IMR-90 (cell line): ENCODE measurements around the gene AOPEP. TPM values are rescaled to one million over a fixed set of nuclear protein-coding genes. Genes with fewer than 3 reads are reported as not detected.

Experiments
- ATAC-seq: fragments of 200-7000 bp; cut with Tn5 transposase; 2 replicates; pipeline ENCODE4 v1.9.1; 2020; ENCODE audit warnings: low read depth, mild to moderate bottlenecking, moderate library complexity
- BruUV-seq: library from RNA; stranded (reverse); fragments of 400-500 nt; replicated peaks from 2 replicates; lab custom pipeline; 2021; lab: Mats Ljungman, UMichigan
- CTCF ChIA-PET: fragments of 300-600 bp; formaldehyde crosslinking; extraction: SDS; loops from one replicate; lab custom pipeline; 2021; ENCODE audit warnings: antibody characterized with exemption; lab: Yijun Ruan, JAX
- POLR2A ChIA-PET: fragments of 300-600 bp; sonication (Branson Sonifier 250); formaldehyde crosslinking; loops from one replicate; lab custom pipeline; 2022; ENCODE audit warnings: antibody characterized with exemption; ENCODE audit not compliant: unreplicated experiment; lab: Charles Lee
- DNase-seq: peaks from one replicate; pipeline ENCODE4 v3.0.0; 2013
- H2AFZ ChIP-seq: replicated peaks from 2 replicates; pipeline ENCODE3; 2013; ENCODE audit warnings: low read length, mild to moderate bottlenecking; ENCODE audit not compliant: poor library complexity
- H2AK5ac ChIP-seq: 2 replicates; pipeline ENCODE4 v1.6.1; 2013; ENCODE audit warnings: low read depth, low read length, inconsistent platforms
- H2AK9ac ChIP-seq: replicated peaks from 2 replicates; pipeline ENCODE3; 2013; ENCODE audit warnings: mild to moderate bottlenecking, low read depth, low read length, moderate library complexity; ENCODE audit not compliant: poor library complexity
- H2BK120ac ChIP-seq: 2 replicates; pipeline ENCODE4 v1.6.1; 2013; ENCODE audit warnings: low read depth, low read length, inconsistent platforms
- H2BK15ac ChIP-seq: 3 replicates; pipeline ENCODE4 v1.6.1; 2013; ENCODE audit warnings: low read depth, low read length, inconsistent platforms
- H2BK20ac ChIP-seq: 2 replicates; pipeline ENCODE4 v1.6.1; 2013; ENCODE audit warnings: low read depth, mild to moderate bottlenecking, inconsistent platforms, low read length, moderate library complexity
- H2BK5ac ChIP-seq: 2 replicates; pipeline ENCODE4 v1.6.1; 2013; ENCODE audit warnings: mild to moderate bottlenecking, low read depth, low read length, inconsistent platforms; ENCODE audit not compliant: poor library complexity, severe bottlenecking
- H3K14ac ChIP-seq: replicated peaks from 2 replicates; pipeline ENCODE4 v1.6.1; 2013; ENCODE audit warnings: low read depth, low read length, inconsistent platforms
- H3K18ac ChIP-seq: 2 replicates; pipeline ENCODE4 v1.6.1; 2013; ENCODE audit warnings: low read depth, low read length, control low read depth
- H3K23ac ChIP-seq: 2 replicates; pipeline ENCODE4 v1.6.1; 2013; ENCODE audit warnings: low read depth, low read length, inconsistent platforms
- H3K27ac ChIP-seq: 2 replicates; pipeline ENCODE4 v1.5.1; 2013; ENCODE audit warnings: mild to moderate bottlenecking, control low read depth, low read length; ENCODE audit not compliant: insufficient read depth
- H3K27me3 ChIP-seq: 2 replicates; pipeline ENCODE4 v1.6.1; 2013; ENCODE audit warnings: low read length; ENCODE audit not compliant: control insufficient read depth, insufficient read depth
- H3K36me3 ChIP-seq: 2 replicates; pipeline ENCODE4 v1.6.1; 2013; ENCODE audit warnings: low read length, mixed read lengths; ENCODE audit not compliant: control insufficient read depth, insufficient read depth
- H3K4ac ChIP-seq: 2 replicates; pipeline ENCODE4 v1.6.1; 2013; ENCODE audit warnings: low read depth, low read length, inconsistent platforms
- H3K4me1 ChIP-seq: 2 replicates; pipeline ENCODE4 v1.6.1; 2013; ENCODE audit warnings: low read length, mixed read lengths; ENCODE audit not compliant: control insufficient read depth, insufficient read depth
- H3K4me2 ChIP-seq: 2 replicates; pipeline ENCODE4 v1.6.1; 2013; ENCODE audit warnings: low read depth, mild to moderate bottlenecking, control low read depth, low read length, moderate library complexity
- H3K4me3 ChIP-seq: 2 replicates; pipeline ENCODE4 v1.5.1; 2013; ENCODE audit warnings: low read depth, mild to moderate bottlenecking, control low read depth, low read length, moderate library complexity; ENCODE audit not compliant: insufficient read depth
- H3K56ac ChIP-seq: 2 replicates; pipeline ENCODE4 v1.6.1; 2013; ENCODE audit warnings: low read length, inconsistent platforms; ENCODE audit not compliant: insufficient read depth; ENCODE audit errors: extremely low read depth
- H3K79me1 ChIP-seq, 2 experiments: 2 replicates each; pipeline ENCODE4 v1.6.1; 2013; ENCODE audit warnings: low read length in 2 of 2, inconsistent platforms in 1 of 2, low read depth in 1 of 2
- H3K9ac ChIP-seq: 2 replicates; pipeline ENCODE4 v1.6.1; 2013; ENCODE audit warnings: low read depth, low read length, control low read depth
- H3K9me1 ChIP-seq: 2 replicates; pipeline ENCODE4 v1.6.1; 2013; ENCODE audit warnings: low read length, inconsistent platforms; ENCODE audit not compliant: insufficient read depth
- H3K9me3 ChIP-seq: 2 replicates; pipeline ENCODE4 v1.6.1; 2013; ENCODE audit warnings: low read length; ENCODE audit not compliant: control insufficient read depth, insufficient read depth
- H4K20me1 ChIP-seq: 2 replicates; pipeline ENCODE4 v1.6.1; 2013; ENCODE audit warnings: low read length, inconsistent platforms; ENCODE audit not compliant: insufficient read depth
- H4K5ac ChIP-seq: 2 replicates; pipeline ENCODE4 v1.6.1; 2013; ENCODE audit warnings: mild to moderate bottlenecking, low read depth, low read length, control low read depth
- H4K8ac ChIP-seq, 2 experiments: 2 replicates each; pipeline ENCODE4 v1.6.1; 2013; ENCODE audit warnings: low read depth in 2 of 2, low read length in 2 of 2, control low read depth in 1 of 2, inconsistent platforms in 1 of 2
- H4K91ac ChIP-seq: 2 replicates; pipeline ENCODE4 v1.6.1; 2013; ENCODE audit warnings: low read depth, low read length, inconsistent platforms; ENCODE audit not compliant: insufficient read depth
- BHLHE40 ChIP-seq: fragments of 150-350 bp; IDR thresholded peaks from 2 replicates; pipeline ENCODE4 v1.6.1; 2016; ENCODE audit warnings: mild to moderate bottlenecking, low read depth, low read length
- CEBPB ChIP-seq: IDR thresholded peaks from 2 replicates; pipeline ENCODE4 v1.6.1; 2012; ENCODE audit warnings: low read depth, low read length, improper control_type of control experiment
- FOS ChIP-seq: fragments of 150-350 bp; IDR thresholded peaks from 2 replicates; pipeline ENCODE4 v1.6.1; 2016; ENCODE audit warnings: low read depth, low read length
- MAFK ChIP-seq: IDR thresholded peaks from 2 replicates; pipeline ENCODE4 v1.6.1; 2012; ENCODE audit warnings: low read depth, low read length, improper control_type of control experiment
- MAZ ChIP-seq: IDR thresholded peaks from 2 replicates; pipeline ENCODE4 v1.6.1; 2012; ENCODE audit warnings: low read depth, mild to moderate bottlenecking, low read length, improper control_type of control experiment, moderate library complexity, borderline replicate concordance
- MXI1 ChIP-seq: IDR thresholded peaks from 2 replicates; pipeline ENCODE4 v1.6.1; 2012; ENCODE audit warnings: low read depth, mild to moderate bottlenecking, low read length, moderate library complexity, borderline replicate concordance
- NFE2L2 ChIP-seq: fragments of 150-350 bp; IDR thresholded peaks from 2 replicates; pipeline ENCODE4 v1.6.1; 2016; ENCODE audit warnings: low read depth, mild to moderate bottlenecking, low read length
- POLR2A ChIP-seq: IDR thresholded peaks from 2 replicates; pipeline ENCODE4 v1.6.1; 2012; ENCODE audit warnings: mild to moderate bottlenecking, low read depth, low read length
- RAD21 ChIP-seq: IDR thresholded peaks from 2 replicates; pipeline ENCODE4 v1.6.1; 2012; ENCODE audit warnings: low read length, improper control_type of control experiment
- RCOR1 ChIP-seq: IDR thresholded peaks from 2 replicates; pipeline ENCODE4 v1.6.1; 2012; ENCODE audit warnings: mild to moderate bottlenecking, low read length, improper control_type of control experiment; ENCODE audit not compliant: insufficient replicate concordance
- RFX5 ChIP-seq: IDR thresholded peaks from 2 replicates; pipeline ENCODE4 v1.8.0; 2012; ENCODE audit warnings: low read depth, mild to moderate bottlenecking, low read length, moderate library complexity
- SMC3 ChIP-seq: fragments of 150-350 bp; IDR thresholded peaks from 2 replicates; pipeline ENCODE4 v1.6.1; 2016; ENCODE audit warnings: low read depth, mild to moderate bottlenecking, antibody characterized with exemption, low read length, moderate library complexity
- WGBS, 2 experiments: methylation state at CpG; one replicate each; pipeline versions ENCODE4 v1.1.5 to v1.1.7; 2013; ENCODE audit warnings: missing lambda C conversion rate in 2 of 2; ENCODE audit not compliant: insufficient read length in 1 of 2; ENCODE audit errors: extremely low coverage in 2 of 2; 5-methylcytosine and 5-hydroxymethylcytosine counted together
- dilution Hi-C: fragments of 300-500 bp; cut with HindIII; formaldehyde crosslinking; loops from one replicate; pipeline ENCODE4 v1.14.3; 2018; ENCODE audit warnings: low sequenced_read_pairs; ENCODE audit not compliant: unreplicated experiment
- in situ Hi-C: fragments of 300-500 bp; cut with MboI; formaldehyde crosslinking; loops from 3 replicates; pipeline ENCODE4 v1.14.3; 2019; ENCODE audit warnings: low sequenced_read_pairs, inconsistent platforms, mixed read lengths
- intact Hi-C: fragments of 100-400 bp; cut with micrococcal nuclease; formaldehyde crosslinking; loops from 2 replicates; pipeline ENCODE4 v1.10.0; 2022
- polyA plus RNA-seq, 3 experiments: library from polyadenylated mRNA; depleted of rRNA; stranded (reverse); fragments of >200 nt; gene quantifications; 2 replicates each; pipeline ENCODE4 v1.2.3, GENCODE V29; 2012; ENCODE audit warnings: low replicate concordance in 1 of 3
- total RNA-seq: library from RNA; depleted of rRNA; stranded (reverse); fragments of >200 nt; gene quantifications from 2 replicates; pipeline ENCODE4 v1.2.3, GENCODE V29; 2012
- TF ChIP-seq, protein P1 (sequence below): fragments of 150-350 bp; IDR thresholded peaks from 2 replicates; pipeline ENCODE4 v1.6.1; 2017; ENCODE audit warnings: mild to moderate bottlenecking, antibody characterized with exemption, low read length, low read depth
- TF ChIP-seq, protein P2 (sequence below): fragments of 150-350 bp; IDR thresholded peaks from 2 replicates; pipeline ENCODE4 v1.6.1; 2016; ENCODE audit warnings: low read depth, mild to moderate bottlenecking, low read length, moderate library complexity, borderline replicate concordance
- TF ChIP-seq, protein P3 (sequence below): conservative IDR thresholded peaks from 2 replicates; pipeline ENCODE4 v1.5.1; 2012; ENCODE audit warnings: mild to moderate bottlenecking, low read depth, low read length, improper control_type of control experiment

AOPEP gene
- total and polyA plus RNA-seq, 2 of the 4 experiments (the other 2 are of a cell fraction): 34.9 to 38.7 TPM

DNA sequence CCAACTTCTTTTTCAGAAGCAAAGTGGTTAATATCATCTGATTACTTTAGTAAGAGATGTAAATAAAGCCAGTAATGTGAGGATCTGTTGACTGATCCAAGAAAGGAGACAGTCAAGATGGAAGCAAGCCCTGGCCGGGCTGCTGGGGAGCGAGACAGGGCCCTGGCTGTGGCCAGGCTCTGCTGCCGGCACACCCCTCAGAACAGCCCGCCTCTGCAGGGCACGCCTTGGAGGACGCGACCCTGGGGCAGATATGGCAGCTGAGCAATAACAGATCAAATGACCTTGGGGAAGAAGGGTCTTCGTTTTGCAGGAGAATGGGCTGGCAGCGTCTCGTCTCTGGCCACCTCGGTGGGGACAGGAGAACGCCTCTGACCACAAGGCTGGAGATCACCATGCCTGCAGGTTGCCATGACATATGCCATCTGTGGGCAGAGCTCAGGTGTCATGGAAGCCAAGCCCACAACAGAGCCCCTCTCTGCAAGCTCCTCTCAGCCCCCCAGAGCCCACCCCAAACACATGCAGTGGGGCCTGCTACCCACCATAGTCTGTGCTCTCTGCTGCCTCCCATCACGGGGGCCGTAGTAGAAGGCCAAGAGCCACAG, 384.5 kb downstream of the AOPEP start:
- Histone ChIP-seq H2AK5ac (no peak overlapping the region), H3K36me3 (peaks cover 27% of the 10 kb centered on the region), H3K4me2 (no peak overlapping the region), H3K27me3 (no peaks in the 10 kb centered on the region), H2AFZ (no peak overlapping the region), H2BK120ac (no peak overlapping the region), H3K4me3 (no peak overlapping the region), H3K27ac (no peak overlapping the region), H3K9me1 (peaks cover 12% of the 10 kb centered on the region), H3K9me3 (no peaks in the 10 kb centered on the region), H4K20me1 (no peaks in the 10 kb centered on the region), H3K4me1 (peaks cover 5% of the 10 kb centered on the region; the same call in 1 of the 2 replicates), H3K14ac (no peak overlapping the region), H3K23ac (no peak overlapping the region), H4K91ac (no peak overlapping the region), H3K4ac (no peak overlapping the region), H2AK9ac (no peak overlapping the region), H3K56ac (no peak overlapping the region), H2BK15ac (no peak overlapping the region), H4K5ac (no peak overlapping the region), H2BK20ac (no peak overlapping the region), H3K9ac (no peak overlapping the region), H4K8ac (no peak overlapping the region), H3K18ac (no peak overlapping the region), H2BK5ac (no peak overlapping the region), H3K79me1 (0 out of 4 replicates have a peak, but pooled peaks cover 0 to 5% of the 10 kb centered on the region in 2 experiments)
- ChIA-PET CTCF (no interaction called here), POLR2A (no interaction called here)
- 86% methylated on average over 2 of the region's 14 CpGs; no CpG with 5 or more reads in 1 of the 2 experiments for WGBS, 2 experiments
- no peak for TF ChIP-seq RFX5
- TF ChIP-seq MXI1: no peak
- TF ChIP-seq, protein P1, sequence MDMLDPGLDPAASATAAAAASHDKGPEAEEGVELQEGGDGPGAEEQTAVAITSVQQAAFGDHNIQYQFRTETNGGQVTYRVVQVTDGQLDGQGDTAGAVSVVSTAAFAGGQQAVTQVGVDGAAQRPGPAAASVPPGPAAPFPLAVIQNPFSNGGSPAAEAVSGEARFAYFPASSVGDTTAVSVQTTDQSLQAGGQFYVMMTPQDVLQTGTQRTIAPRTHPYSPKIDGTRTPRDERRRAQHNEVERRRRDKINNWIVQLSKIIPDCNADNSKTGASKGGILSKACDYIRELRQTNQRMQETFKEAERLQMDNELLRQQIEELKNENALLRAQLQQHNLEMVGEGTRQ: no peak
- no peak for TF ChIP-seq RAD21
- no peak for TF ChIP-seq FOS
- TF ChIP-seq RCOR1: no peak
- TF ChIP-seq, protein P2, sequence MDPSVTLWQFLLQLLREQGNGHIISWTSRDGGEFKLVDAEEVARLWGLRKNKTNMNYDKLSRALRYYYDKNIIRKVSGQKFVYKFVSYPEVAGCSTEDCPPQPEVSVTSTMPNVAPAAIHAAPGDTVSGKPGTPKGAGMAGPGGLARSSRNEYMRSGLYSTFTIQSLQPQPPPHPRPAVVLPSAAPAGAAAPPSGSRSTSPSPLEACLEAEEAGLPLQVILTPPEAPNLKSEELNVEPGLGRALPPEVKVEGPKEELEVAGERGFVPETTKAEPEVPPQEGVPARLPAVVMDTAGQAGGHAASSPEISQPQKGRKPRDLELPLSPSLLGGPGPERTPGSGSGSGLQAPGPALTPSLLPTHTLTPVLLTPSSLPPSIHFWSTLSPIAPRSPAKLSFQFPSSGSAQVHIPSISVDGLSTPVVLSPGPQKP: no peak
- no peak for TF ChIP-seq SMC3
- TF ChIP-seq CEBPB: no peak
- TF ChIP-seq NFE2L2: no peak
- TF ChIP-seq BHLHE40: no peak
- TF ChIP-seq MAZ: no peak
- TF ChIP-seq, protein P3, sequence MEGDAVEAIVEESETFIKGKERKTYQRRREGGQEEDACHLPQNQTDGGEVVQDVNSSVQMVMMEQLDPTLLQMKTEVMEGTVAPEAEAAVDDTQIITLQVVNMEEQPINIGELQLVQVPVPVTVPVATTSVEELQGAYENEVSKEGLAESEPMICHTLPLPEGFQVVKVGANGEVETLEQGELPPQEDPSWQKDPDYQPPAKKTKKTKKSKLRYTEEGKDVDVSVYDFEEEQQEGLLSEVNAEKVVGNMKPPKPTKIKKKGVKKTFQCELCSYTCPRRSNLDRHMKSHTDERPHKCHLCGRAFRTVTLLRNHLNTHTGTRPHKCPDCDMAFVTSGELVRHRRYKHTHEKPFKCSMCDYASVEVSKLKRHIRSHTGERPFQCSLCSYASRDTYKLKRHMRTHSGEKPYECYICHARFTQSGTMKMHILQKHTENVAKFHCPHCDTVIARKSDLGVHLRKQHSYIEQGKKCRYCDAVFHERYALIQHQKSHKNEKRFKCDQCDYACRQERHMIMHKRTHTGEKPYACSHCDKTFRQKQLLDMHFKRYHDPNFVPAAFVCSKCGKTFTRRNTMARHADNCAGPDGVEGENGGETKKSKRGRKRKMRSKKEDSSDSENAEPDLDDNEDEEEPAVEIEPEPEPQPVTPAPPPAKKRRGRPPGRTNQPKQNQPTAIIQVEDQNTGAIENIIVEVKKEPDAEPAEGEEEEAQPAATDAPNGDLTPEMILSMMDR: no peak
- no peak for TF ChIP-seq POLR2A
- TF ChIP-seq MAFK: no peak
- ATAC-seq: no peak
- BruUV-seq: no TSS peak
- dilution Hi-C loops (no loop called here), in situ Hi-C loops (no loop called here), intact Hi-C loops (no loop called here)
- no peak for DNase-seq
